NCI-H2171 treated with DMSO at 0.1 percent for 48 hours (cell line): Measurements from ENCODE around the gene CTH.
A peak's percentile ranks its signal among the peaks of the same experiment; 100 is the strongest.
"Not testable (repeated sequence)": the region's sequence is repeated elsewhere in the genome, so short reads cannot be mapped to it uniquely, and the experiment has no call there.

Experiments used
- DNase-seq: peaks from one replicate; lab custom pipeline; 2025; lab: John Stamatoyannopoulos, UW

The CTH gene

DNA sequence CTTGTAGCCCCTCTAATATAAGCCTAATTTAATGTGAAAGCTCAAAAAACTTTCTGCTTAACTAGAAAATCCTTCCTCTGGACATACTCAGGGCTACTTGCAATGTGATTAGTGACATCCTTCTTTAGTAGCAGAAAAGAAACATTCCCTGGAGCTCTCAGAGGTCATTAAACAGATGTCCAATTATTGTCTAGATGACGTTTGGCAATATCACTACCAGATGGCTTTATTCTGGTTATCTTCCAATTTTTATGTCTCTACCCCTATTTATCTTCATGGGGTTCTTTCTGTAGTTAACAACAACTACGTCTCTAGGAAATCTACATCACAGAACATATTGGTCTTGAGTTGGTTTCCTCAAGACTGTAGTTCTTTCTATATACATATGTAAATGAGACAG is 44.2 kb downstream of the CTH start:
- peak; percentile 9 for DNase-seq

- no peak for DNase-seq
These were observed 47.1 kb downstream of the CTH start for GRCh38 chr1:70458131-70458530.

- no peak for DNase-seq
These were observed 48.6 kb downstream of the CTH start for GRCh38 chr1:70459496-70460225.

GRCh38 chr1:70460740-70461713 is 50.0 kb downstream of the CTH start:
- not testable (repeated sequence) for DNase-seq

- no peak for DNase-seq
These were observed 51.5 kb downstream of the CTH start for GRCh38 chr1:70462611-70463010.

- DNase-seq = no peak
These were observed 54.8 kb downstream of the CTH start for GRCh38 chr1:70465911-70466310.

GRCh38 chr1:70467531-70467930 is 56.5 kb downstream of the CTH start:
- no peak for DNase-seq

- no peak for DNase-seq
These were observed 57.1 kb downstream of the CTH start for GRCh38 chr1:70468180-70468579.

DNA sequence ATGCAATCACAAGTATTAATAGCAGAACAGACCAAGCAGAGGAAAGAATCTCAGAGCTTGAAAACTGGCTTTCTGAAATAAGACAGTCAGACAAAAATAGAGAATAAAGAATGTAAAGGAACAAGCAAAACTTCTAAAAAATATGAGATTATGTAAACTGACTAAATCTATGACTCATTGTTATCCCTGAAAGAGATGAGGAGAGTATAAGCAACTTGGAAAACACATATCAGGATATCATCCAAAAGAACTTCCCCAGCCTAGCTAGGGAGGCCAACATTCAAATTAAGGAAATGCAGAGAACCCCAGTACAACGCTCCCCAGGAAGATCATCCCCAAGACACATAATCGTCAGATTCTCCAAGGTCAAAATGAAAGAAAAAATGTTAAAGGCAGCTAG is 58.1 kb downstream of the CTH start:
- not testable (repeated sequence) for DNase-seq

DNA sequence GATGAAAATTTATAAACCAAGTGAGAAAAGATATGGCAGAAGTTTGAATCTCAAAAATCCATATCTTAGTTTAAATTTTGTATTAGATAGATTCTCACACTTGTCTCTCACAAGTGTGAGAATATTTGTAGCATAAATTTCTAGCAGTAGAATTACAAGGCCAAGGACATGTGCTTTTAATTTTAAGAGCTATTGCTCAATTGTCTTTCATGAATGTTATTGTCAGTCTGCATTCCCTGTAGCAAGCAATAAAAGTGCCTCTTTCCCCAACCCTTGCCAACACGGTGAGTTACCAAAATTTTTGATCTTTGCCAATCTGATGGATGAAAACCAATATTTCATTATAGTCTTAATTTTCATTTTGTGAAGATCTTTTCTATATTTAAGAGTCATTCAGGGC is 64.0 kb downstream of the CTH start:
- no peak for DNase-seq

DNA sequence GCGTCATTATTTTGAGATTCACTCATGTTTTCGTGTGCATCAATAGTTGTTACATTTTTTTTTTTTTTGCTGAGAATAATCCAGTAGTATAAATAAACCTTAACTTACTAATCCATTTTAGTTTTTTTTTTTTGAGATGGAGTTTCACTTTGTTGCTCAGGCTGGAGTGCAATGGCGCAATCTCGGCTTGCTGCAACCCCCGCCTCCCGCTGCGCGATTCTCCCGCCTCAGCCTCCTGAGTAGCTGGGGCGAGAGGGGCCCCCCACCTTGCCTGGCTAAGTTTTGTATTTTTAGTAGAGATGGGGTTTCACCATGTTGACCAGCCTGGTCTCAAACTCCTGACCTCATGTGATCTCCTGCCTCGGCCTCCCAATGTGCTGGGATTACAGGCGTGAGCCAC is 66.0 kb downstream of the CTH start:
- no peak for DNase-seq

DNA sequence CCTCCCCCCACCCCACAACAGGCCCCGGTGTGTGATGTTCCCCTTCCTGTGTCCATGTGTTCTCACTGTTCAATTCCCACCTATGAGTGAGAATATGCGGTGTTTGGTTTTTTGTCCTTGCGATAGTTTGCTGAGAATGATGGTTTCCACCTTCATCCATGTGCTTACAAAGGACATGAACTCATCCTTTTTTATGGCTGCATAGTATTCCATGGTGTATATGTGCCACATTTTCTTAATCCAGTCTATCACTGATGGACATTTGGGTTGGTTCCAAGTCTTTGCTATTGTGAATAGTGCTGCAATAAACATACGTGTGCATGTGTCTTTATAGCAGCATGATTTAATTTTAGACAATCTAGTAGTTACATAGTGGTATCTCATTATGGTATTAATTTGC is 66.8 kb downstream of the CTH start:
- not testable (repeated sequence) for DNase-seq

- no peak for DNase-seq
These were observed 72.3 kb downstream of the CTH start for GRCh38 chr1:70483342-70483741.

- DNase-seq = no peak
These were observed 74.6 kb downstream of the CTH start for GRCh38 chr1:70485624-70486023.

GRCh38 chr1:70486676-70487458 is 75.8 kb downstream of the CTH start:
- peak; percentile 66 for DNase-seq

- DNase-seq = no peak
These were observed 76.4 kb downstream of the CTH start for GRCh38 chr1:70487459-70487815.

DNA sequence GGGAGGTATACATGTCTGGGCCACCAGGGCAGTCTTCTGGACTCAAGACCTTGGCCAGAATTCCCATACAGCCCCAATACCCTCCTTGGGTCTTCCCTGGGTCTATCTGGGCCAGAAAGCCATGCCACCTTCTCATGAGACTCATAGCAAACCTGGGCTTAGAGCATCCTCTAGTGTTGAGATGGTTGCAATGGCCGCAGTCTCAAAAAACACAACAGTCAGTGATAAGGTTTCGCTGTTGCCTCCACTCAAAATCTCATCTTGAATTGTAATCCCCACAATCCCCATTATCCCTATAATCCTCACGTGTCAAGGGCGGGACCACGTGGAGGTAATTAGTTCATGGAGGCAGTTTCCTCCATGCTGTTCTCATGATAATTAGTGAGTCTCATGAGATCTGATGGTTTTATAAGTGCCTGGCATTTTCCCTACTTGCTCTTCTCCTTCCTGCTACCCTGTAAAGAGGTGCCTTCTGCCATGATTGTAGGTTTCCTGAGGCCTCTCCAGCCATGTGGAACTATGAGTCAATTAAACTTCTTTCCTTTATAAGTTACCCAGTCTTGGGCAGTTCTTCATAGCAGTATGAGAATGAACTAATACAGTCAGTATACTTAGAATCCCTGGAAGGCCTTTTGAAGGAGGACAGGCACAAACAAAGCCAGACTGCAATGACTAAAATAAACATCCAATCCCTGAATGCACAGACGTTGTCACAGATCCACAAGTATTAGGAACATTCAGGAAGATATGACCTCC is 77.0 kb downstream of the CTH start:
- DNase-seq = no peak
